GM18508 (cell line): ENCODE measurements around the gene STK36.
A peak's percentile ranks its signal among the peaks of the same experiment; 100 is the strongest.
"Not testable (repeated sequence)": the region's sequence is repeated elsewhere in the genome, so short reads cannot be mapped to it uniquely, and the experiment has no call there.

Experiments
- ATAC-seq: cut with Tn5 transposase; IDR thresholded peaks from one replicate; pipeline ENCODE4 v1.9.1; 2021; ENCODE audit warnings: moderate number of reproducible peaks; ENCODE audit not compliant: insufficient read depth, unreplicated experiment

STK36 gene

DNA sequence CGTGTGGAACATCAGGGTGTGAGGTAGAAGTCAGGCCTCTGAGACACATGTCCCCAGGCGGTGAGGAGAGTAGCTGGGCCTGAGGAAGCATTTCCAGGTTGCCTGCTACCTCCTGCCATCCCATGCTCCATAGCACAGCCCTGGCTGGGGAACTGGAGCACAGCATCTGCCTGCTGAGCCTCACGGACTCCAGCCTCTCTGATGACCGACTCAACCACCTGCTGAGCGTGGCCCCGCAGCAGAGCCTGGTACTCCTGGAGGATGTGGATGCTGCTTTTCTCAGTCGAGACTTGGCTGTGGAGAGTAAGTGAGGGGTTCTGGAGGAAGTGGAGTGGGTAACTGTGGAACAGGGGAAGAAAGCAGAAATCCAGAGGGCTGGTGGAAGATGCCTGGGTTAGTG, 9.5 kb upstream of the STK36 start:
- ATAC-seq: no peak

DNA sequence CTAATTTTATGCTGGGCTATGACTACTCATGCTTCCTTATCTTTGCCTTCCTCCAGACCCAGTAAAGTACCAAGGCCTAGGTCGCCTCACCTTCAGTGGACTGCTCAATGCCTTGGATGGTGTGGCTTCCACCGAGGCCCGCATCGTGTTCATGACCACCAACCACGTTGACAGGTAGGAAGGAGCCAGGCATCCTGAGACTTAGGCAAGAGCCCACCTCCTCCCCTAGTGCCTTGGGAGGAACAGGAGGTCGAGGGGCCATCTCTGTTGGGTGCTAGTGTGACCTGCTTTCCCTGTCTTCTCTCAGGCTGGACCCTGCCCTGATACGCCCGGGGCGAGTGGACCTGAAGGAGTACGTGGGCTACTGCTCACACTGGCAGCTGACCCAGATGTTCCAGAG, 9.1 kb upstream of the STK36 start:
- no peak for ATAC-seq

DNA sequence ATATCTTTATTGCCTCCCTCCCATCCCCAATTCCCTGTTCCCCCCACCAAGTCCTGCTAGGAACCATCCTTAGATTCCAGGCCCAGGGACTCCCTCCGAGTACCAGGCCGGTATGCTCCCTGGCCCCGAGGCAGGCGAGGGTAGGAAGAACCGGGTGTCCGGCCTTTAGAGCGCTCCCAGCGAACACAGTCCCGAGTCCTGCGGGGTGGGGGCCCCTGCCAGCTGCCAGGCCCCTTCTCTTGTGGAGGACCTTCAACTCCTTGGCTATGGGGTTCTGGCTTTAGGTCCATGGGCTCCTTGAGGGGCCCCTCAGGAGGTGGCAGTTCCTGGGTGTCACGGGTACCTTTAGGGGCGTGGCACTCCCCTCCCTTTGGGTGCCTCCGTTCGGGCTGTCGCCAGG, 8.0 kb upstream of the STK36 start:
- no peak for ATAC-seq

DNA sequence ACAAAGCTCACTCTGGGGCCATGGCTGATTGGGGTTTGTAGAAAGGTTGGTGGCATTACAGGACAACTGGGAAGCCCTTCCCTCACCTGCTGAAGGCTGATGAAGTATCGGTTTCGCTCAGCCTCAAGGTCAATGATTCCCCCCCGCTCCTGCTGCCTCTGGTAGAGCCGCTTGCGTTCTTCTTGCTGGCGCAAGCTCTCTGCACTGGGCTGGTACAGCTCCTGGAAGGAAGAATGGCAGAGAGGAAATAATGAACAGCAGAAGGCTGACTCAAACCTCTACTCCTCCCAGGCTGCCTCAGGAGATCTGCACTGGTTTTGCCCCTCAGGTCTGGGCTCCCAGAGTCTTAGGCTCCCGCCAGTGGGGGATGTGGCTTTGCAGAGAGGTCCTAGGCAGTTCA, 7.2 kb upstream of the STK36 start:
- ATAC-seq: no peak

DNA sequence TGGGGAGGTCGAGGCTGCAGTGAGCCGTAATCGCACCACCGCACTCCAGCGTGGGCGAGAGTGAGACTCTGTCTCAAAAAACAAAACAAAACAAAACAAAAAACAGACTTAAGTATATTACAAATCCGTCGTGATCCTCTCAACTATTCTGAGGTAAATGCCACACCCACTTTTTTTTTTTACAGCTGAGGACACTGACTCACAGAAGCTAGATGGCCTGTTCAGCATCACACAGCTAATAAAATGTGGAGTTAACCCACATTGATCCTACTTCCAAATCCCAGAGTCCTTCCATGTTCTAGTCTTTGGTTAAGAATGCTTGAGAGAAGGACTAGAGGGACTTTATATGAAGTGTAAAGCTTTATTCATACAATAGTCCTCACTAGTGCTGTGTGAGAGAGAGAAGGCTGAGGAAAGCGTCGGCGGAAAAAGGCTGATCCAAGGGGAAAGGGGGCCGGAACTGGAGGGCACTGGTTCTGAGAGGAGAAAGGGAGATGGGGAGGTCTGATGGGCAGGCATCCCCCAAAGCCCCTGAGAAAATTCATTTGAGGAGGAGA, 711 bp upstream of the STK36 start:
- ATAC-seq: no peak

DNA sequence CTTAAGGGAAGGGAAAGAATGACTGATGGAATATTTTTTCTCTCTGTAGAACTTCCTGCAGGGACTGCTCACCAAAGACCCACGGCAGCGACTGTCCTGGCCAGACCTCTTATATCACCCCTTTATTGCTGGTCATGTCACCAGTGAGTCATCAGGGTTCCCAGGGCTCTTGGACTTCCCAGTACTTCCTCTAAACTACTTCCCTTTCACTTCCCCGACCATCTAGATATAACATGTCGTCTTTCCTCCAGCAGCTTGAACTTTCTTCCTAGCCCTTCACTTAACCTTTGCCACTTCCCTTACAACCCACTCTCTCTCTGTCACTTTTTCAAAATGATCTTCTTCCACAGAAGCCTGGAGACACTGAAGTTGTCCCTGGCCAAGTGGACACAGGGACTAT, 7.2 kb downstream of the STK36 start:
- ATAC-seq: no peak

DNA sequence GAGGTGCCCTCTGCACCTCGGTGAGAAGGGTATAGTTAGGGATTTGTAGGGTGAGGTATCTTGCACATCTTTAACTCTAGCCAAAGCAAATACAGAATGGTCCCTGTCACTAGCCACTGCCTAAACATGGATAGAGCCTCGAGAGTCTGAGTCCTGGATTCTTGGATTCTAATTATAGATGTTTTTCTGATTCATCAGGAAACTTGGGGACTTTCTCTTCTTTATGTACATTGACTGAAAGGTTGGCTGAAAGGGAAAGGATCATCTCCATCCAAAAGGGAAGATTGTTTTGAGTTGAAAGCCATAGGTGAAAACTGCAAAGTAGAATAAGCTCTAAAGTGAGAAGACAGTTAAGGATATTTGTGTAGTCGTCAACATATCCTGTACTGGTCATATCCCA, 8.2 kb downstream of the STK36 start:
- no peak for ATAC-seq

DNA sequence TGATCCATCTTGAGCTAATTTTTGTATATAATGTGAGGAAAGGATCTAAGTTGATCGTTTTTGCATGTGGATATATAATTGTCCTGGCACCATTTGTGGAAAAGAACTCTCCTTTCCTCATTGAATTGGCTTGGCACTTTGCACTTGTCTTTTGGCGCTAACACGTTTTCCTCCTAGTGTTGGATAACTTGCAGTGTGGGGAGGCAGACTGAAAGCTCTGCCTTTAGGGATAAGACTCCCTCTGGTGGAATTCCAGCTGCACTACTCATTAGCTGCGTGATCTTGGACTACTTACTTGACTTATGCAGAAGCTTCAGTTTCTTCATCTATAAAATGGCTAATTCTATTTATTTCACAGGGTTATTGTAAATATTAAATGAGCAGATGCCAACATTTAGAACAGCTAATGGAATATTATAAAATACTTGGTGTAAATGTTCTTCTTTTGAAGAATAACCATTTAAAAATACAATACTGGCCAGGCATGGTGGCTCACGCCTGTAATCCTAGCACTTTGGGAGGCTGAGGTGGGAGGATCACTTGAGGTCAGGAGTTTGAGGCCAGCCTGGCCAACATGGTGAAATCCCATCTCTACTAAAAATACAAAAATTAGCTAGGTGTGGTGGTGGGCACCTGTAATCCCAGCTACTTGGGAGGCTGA, 15.6 kb downstream of the STK36 start:
- ATAC-seq: not testable (repeated sequence)

DNA sequence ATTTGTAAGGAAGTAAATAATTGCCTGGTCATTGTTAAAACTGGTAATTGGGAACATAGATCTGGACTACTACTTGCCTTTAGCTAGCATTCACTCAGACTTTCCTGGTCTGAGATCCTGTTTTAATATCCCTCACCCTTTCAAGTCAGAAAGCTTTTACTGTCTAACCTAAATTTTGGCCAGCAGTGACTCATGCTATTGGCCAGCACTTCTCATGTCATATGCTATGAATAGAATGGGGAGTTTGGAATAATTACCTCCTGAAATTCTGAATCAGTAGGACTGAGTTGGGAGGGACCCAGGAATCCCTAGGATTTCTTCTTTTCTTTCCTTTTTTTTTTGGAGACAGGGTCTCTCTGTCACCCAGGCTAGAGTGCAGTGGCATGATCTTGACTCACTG, 19.3 kb downstream of the STK36 start:
- ATAC-seq: no peak

DNA sequence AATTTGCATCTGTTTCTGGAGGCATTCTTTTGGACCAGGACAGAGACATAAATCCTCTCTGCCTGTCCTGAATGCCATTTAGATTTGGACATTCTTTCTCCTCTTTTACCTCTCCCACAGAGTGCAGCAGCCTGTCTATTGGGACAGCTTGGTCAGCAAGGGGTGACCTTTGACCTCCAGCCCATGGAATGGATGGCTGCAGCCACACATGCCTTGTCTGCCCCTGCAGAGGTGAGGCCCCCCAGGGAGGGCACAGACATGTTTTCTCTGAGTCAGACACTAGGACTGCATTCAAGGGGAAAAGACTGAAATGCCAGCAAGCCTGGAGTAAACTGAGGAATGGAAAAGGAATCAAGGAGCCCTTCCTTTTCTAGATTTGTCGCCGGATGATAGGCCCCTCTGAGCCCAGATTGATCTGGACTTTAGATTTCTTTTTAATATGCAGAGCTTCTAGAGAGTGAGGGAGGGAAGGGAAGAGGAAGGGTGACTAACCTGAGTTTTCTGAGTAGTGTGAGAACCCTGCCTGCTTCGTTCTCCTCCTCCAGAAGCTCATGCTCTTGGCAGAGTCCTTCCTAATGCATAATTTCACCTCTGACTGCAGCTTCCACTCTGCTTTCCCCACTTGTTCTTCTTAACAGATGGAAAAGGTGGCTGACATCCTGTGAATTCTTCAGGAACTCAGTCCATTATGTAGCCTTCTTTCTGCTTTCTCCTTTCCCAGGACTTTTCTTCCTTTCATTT, 22.7 kb downstream of the STK36 start:
- ATAC-seq: no peak

DNA sequence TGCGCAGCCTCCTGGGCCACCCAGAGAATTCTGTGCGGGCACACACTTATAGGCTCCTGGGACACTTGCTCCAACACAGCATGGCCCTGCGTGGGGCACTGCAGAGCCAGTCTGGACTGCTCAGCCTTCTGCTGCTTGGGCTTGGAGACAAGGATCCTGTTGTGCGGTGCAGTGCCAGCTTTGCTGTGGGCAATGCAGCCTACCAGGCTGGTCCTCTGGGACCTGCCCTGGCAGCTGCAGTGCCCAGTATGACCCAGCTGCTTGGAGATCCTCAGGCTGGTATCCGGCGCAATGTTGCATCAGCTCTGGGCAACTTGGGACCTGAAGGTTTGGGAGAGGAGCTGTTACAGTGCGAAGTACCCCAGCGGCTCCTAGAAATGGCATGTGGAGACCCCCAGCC, 27.0 kb downstream of the STK36 start:
- ATAC-seq: no peak

DNA sequence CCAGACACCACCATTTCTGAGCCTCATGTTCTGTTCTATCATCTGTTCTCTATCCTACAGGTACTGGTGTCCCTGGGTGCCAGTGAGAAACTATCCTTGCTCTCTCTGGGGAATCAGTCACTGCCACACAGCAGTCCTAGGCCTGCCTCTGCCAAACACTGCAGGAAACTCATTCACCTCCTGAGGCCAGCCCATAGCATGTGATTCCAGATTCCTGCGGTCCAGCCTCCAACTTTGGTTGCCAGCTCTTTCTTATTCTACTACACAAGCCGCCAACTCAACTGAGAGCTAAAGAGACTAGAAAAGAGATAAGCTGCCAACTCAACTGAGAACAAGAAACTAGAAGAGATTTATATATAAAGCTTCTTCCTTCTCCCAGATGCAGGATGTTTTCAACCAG, 29.9 kb downstream of the STK36 start:
- no peak for ATAC-seq

DNA sequence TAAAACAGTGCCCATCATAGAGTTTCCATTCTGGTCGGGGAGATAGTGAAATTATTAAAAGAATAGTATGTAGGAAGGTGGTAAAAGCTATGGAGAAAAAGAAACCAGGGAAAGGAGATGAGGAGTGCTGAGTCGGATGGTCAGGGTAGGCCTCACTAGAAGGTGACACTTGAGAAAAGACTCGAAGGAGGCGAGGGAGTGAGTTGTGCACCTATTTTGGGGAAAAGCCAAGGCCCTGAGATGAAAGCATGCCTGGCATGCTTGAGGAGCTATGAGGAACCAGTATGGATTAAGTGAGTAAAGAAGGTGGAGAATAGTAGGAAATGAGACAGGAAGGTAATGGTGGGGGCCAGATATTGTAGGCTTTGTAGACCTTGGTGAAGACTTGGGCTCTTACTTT, 31.5 kb downstream of the STK36 start:
- no peak for ATAC-seq

DNA sequence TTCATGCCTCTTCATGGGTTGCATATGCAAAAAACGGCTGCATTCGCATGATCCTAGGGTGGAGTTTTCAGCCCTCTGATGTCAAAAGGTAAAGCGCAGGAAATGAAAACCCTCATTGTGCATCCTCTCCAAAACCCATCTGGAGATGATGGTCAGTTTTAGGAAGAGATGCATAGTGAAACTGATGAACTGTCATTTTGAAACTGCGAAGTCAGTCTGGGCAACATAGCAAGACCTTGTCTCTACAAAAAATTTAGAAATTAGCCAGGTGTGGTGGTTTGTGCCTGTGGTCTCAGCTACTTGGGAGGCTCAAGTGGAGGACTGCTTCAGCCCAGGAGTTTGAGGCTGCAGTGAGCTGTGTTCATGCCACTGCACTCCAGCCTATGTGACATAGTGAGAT, 36.2 kb downstream of the STK36 start:
- ATAC-seq: peak; percentile 35

DNA sequence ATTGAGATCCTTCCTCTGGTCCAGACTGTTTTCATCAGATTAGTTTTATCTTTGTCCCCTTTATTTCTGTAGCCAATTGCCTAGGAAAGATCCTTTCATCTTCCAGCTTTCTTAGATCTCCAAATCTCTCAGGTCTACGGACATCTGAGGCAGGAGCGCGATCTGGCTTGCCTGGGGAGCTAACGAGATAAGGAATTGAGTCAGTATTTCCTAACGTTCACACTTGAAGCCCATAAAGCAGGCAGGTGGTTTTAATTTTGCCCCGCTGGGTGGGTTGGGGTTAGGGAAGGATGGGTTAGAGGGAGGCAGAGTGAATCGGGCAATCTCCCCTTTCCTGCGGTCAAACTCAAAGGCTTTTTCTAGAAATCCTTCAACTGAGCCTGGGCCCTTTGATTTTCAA, 38.0 kb downstream of the STK36 start:
- no peak for ATAC-seq

DNA sequence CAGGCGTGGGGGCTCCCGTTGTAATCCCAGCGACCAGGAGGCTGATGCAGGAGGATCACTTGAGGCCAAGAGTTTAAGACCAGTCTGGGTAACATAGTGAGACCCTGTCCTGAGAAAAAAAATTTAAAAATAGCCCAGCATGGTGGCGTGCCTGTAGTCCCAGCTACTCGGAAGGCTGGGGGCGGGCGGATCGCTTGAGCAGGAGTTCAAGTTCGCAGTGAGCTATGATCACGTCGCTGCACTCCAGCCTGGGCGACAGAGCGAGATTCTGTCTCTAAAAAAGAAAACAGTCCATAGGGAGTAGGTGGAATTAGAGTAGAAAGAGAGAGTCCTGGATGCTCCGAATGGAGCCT, 38.4 kb downstream of the STK36 start:
- no peak for ATAC-seq

DNA sequence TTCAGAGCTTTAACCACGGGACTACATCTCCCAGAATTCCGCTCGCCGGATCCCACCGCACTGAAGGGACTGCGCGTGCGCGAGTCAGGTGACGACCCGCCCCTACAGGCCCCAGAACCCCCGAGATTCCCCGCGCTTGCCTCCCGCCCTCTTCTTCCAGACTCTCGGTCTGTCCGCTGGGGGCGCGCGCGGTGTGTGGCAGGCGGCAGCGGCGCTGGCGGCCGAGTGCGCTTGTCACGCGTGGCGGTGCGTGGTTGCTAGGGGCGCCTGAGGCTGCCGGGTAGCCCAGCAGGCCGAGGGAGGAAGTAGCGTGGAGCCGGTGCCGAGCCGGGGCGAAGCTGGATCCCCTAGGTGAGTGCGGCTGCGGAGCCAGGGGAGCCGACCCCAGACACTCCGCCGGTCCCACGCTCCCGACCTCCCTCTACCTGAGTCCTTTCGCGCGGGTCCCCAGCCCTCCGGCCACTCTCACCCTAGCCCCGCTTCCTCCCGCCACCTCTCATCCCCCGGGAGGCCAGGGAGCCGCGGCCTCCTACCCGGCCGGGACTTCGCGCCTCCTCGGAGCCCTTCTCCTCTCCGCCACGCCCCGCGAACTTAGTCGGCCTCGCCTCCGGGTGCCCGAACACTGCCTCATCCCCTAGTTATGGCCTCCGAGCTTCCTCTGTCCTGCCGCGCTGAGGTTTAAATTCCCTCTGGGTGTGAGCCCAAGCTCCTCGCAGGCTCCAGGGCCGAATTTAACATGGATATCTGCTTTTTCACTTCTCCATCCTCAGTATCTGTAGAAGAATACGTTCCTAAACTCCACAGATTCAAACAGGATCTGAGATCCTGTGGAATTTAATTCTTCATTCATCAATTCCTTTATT, 39.0 kb downstream of the STK36 start, which contains the start of gene TTLL4:
Gene TTLL4, plus strand, starts transcription at position 149 of the 863 bp plus-strand sequence. CDS start 26,842 bp downstream, outside the sequence.
- ATAC-seq: peak; percentile 45

DNA sequence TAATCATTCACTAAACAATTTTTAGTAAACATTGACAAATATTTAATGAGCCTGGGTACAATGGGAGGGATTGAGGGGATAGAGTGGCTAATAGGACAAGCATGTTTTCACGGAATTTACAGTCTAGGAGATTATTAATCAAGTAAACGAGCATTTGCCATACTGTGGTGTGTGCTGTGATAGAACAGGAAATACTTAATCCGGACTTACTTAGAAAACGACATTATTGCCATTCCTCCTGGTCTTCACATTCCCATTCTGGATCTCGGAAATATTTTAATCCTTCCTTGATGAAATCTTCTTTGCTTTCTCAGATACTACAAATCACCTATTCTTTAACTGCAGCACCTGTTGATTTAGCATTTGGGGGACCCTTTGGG, 39.7 kb downstream of the STK36 start:
- no peak for ATAC-seq

DNA sequence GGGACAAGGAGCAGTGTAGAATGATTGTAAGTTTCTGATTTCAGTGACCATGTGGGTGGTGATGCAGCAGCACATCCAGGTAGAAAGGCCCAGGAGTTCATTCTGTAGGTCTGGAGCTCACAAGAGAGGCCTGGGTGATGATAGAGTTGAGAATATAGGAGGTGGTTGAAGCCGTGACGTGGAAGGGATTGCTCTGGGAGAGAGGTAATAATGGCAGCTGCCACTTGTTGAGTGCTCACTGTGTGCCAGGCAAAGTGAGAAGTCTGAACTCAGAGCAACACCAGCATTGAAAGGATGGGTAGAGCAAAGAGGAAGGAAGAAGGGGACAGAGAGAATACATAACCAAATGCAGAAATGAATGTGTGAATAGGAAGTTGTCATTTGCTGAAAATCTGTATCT, 42.0 kb downstream of the STK36 start:
- ATAC-seq: no peak

DNA sequence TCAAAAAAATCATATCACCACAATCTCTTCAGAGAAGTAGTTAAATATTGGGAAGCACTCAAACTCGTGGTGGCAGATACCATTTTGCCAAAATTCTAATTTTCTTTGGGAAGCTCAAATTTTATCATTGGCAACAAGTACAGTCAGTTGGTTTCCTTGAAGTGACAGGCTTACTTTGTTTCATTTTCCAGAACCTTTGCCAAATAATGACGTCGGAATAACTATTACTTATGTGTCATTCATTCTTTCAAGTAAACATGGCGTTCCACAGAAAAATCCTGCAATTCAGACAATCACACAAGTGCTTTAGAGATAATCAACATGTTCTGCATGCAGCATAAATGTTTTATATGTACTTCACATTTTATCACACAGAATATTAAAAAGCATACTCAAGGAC, 44.2 kb downstream of the STK36 start:
- no peak for ATAC-seq

DNA sequence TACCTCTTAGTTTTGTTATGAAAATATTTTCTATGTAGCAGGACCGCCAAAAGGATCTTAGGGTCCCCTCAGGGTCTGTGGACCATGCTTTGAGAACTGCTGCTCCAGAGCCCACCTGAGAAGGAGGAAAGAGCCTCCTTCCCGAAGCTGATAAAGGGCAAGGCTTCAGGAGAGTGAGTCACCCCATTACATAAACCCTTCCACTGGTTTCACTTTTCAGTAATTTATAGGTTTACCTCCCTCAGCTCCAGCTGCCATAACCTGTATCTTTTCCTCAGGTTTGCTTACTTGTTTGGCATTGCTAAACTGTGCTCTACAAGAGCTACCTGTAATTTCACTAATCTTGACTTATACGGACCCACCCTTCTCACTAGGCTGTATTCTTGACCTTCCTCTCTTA, 45.4 kb downstream of the STK36 start:
- ATAC-seq: no peak
